Left lung (tissue), 10 donors: ENCODE results near the gene FANCC. TPM values are rescaled to one million over a fixed set of nuclear protein-coding genes. Genes with fewer than 3 reads are reported as not detected.

Experiments
- ATAC-seq: fragments of 200-7000 bp; cut with Tn5 transposase; one replicate; pipeline ENCODE4 v1.9.1; 2020; ENCODE audit warnings: moderate library complexity
- DNase-seq, 4 donors: peaks; one replicate each; pipeline ENCODE4 v3.0.0-alpha.2; 2013 to 2020
- H3K27ac ChIP-seq, 2 donors: fragments of 200-600 bp; sonication (generic) in 1 of 2; one replicate each; pipeline versions ENCODE4 v1.5.0 to v1.8.0; 2020 to 2021
- H3K27me3 ChIP-seq, 2 donors: fragments of 200-600 bp; sonication (generic) in 1 of 2; one replicate each; pipeline versions ENCODE4 v1.5.0 to v1.8.0; 2020 to 2021
- H3K36me3 ChIP-seq, 2 donors: fragments of 200-600 bp; sonication (generic) in 1 of 2; one replicate each; pipeline versions ENCODE4 v1.5.0 to v1.8.0; 2020 to 2021
- H3K4me1 ChIP-seq, 2 donors: fragments of 200-600 bp; one replicate each; pipeline ENCODE4 v1.8.0; 2021
- H3K4me3 ChIP-seq, 2 donors: fragments of 200-600 bp; sonication (generic) in 1 of 2; one replicate each; pipeline versions ENCODE4 v1.5.0 to v1.8.0; 2020 to 2021; ENCODE audit warnings: mild to moderate bottlenecking in 1 of 2
- H3K9me3 ChIP-seq, 2 donors: fragments of 200-600 bp; sonication (generic) in 1 of 2; one replicate each; pipeline versions ENCODE4 v1.5.0 to v1.8.0; 2020 to 2021
- intact Hi-C, 2 donors: fragments of 100-400 bp; cut with DNase I; formaldehyde crosslinking; loops; one replicate each; pipeline versions ENCODE4 v1.11.2 to v1.14.2; 2022
- polyA plus RNA-seq, 6 donors: library from polyadenylated mRNA; unstranded; fragments of 120-200 nt; gene quantifications; one replicate each; pipeline ENCODE4 v1.2.1, GENCODE V29; 2013; ENCODE audit not compliant: insufficient read length in 6 of 6
- total RNA-seq, 2 donors: library from RNA; stranded (reverse); fragmentation: NEBNext Ultra II Directional; extraction: Animal tissue kit (Norgen Biotek cat#: 25700); gene quantifications; one replicate each; pipeline ENCODE4 v1.2.1, GENCODE V29; 2021
- TF ChIP-seq, protein P1 (sequence below), 2 donors: fragments of 200-600 bp; sonication (generic) in 1 of 2; IDR thresholded peaks; one replicate each; pipeline versions ENCODE4 v1.5.0 to v1.8.0; 2021; ENCODE audit warnings: antibody characterized with exemption in 2 of 2
- donor health status: DM: no; HTN: yes; CAD: no.
- donor health status: DM: no; HTN: no; CAD: no.

The FANCC gene
- total and polyA plus RNA-seq, 8 donors: 11.5 to 27.4 (median 25.7) TPM

DNA sequence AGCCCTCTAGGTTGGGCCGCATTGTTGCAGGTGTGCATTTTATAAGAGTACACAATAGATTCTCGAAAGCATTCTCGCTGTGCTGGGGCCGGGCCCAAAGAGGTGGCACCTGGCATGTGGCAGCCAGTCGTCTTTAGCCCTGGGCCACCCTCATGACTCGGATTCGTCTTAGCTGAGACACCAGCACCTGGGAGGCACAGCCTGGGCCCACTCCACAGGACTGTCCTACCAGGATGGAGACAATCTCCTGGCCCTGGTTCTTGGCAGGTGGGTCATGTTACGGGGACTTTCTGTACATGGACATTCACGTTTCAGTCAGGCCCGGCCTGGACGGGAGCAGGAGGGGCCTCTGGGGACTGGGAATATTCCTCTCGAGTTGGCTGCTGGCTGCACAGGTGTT, 212.5 kb downstream of the FANCC start:
- H3K27ac ChIP-seq: no peak overlapping the region
- TF ChIP-seq, protein P1, sequence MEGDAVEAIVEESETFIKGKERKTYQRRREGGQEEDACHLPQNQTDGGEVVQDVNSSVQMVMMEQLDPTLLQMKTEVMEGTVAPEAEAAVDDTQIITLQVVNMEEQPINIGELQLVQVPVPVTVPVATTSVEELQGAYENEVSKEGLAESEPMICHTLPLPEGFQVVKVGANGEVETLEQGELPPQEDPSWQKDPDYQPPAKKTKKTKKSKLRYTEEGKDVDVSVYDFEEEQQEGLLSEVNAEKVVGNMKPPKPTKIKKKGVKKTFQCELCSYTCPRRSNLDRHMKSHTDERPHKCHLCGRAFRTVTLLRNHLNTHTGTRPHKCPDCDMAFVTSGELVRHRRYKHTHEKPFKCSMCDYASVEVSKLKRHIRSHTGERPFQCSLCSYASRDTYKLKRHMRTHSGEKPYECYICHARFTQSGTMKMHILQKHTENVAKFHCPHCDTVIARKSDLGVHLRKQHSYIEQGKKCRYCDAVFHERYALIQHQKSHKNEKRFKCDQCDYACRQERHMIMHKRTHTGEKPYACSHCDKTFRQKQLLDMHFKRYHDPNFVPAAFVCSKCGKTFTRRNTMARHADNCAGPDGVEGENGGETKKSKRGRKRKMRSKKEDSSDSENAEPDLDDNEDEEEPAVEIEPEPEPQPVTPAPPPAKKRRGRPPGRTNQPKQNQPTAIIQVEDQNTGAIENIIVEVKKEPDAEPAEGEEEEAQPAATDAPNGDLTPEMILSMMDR (IDR thresholded peaks at IDR 0.05): no peak
- ATAC-seq (no peak), DNase-seq (no peak)
- no peaks in the 10 kb centered on the region for H3K9me3 ChIP-seq
- H3K27me3 ChIP-seq: no peaks in the 10 kb centered on the region
- no peak overlapping the region for H3K4me3 ChIP-seq
- H3K36me3 ChIP-seq: peaks cover 0 to 68% of the 10 kb centered on the region in 2 donors
- intact Hi-C loops: no loop called here
- no peaks in the 10 kb centered on the region for H3K4me1 ChIP-seq

DNA sequence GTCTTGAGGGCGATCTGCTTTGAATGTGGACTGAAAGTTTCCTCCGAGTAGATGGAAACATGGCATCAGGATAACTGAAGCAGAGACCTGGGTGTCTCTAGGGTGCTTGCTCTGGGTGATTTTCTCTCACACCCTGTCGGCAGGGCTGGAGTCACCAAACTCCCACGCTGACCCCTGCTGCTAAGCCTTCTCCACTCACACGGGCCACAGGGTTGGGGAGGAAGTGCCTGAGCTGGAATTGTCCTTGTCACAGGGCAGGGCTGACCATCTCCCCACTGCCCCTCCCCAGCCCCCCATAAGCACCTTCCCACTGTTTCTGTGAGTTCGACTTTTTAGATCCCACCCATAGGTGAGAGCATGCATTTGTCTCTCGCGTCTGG, 212.9 kb downstream of the FANCC start:
- no peaks in the 10 kb centered on the region for H3K4me1 ChIP-seq
- DNase-seq: no peak
- intact Hi-C loops: no loop called here
- H3K27me3 ChIP-seq: no peaks in the 10 kb centered on the region
- H3K27ac ChIP-seq: no peak overlapping the region
- H3K4me3 ChIP-seq: no peak overlapping the region
- H3K36me3 ChIP-seq: peaks cover 0 to 68% of the 10 kb centered on the region in 2 donors
- no peaks in the 10 kb centered on the region for H3K9me3 ChIP-seq
- TF ChIP-seq, protein P1 (IDR thresholded peaks at IDR 0.05): no peak
- no peak for ATAC-seq

DNA sequence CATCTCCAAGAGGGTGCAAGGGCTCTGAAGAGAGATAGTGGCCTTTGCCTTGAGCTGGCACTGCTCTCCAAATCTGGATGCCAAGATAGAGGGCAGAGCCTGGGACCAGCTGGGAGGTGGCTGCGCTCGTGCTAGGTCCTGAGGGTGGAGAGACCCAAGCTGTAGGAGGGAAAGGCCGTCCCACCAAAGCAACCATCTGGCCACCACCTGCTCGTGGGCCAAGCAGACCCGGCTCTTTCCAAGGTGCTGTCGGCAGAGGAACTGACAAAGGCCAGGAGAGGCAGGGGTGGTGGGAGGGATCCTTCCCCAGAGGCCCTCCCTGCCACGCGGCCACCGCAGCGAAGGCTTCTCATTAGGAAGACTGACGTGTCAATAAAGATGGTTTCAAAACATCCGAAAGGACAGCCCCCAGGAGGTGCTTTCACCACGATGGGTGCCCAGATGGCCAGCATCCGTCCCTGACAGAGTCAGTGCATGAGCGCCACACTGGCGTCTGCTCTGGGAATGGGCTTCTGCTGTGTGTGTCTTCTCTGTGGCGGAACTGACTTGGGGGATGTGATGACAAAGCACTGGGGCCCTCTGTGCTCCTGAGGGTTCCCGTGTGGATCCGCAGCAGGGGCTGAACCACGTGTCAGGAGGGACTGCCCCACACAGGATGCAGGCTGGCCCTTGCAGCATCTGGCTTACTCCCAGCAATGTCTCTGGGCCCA, 213.5 kb downstream of the FANCC start:
- ATAC-seq (no peak), DNase-seq (no peak)
- Histone ChIP-seq H3K4me3 (no peak overlapping the region), H3K27ac (no peak overlapping the region), H3K4me1 (no peaks in the 10 kb centered on the region), H3K36me3 (peaks cover 0 to 67% of the 10 kb centered on the region in 2 donors), H3K9me3 (no peaks in the 10 kb centered on the region), H3K27me3 (no peaks in the 10 kb centered on the region)
- intact Hi-C loops: no loop called here
- TF ChIP-seq, protein P1 (IDR thresholded peaks at IDR 0.05): no peak

DNA sequence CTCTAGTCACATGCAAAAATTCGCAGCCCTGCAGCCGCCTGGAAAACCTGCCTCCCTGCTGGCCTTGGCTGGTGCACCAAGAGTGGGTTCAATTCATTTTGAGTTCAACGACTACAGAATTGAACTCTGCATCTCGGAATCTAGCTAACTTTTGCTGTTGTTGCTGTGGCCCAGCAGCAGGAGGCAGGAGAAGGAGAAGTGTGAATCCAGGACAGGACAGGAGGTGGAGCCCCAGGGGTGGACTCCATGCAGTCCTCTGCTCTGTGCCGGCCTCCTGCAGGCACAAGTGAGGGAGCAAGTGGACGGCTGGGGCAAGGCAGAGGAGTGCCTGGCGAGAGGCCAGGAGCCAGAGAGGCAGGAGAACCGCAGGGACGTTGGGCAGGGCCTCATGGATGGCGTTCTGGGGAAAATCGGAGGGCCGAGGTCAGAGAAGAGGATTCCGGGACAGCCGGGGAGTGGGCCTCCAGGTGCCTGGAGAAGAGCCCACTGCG, 214.2 kb downstream of the FANCC start:
- Histone ChIP-seq H3K27me3 (no peaks in the 10 kb centered on the region), H3K9me3 (no peaks in the 10 kb centered on the region), H3K4me3 (no peak overlapping the region), H3K27ac (no peak overlapping the region), H3K36me3 (peaks cover 0 to 67% of the 10 kb centered on the region in 2 donors), H3K4me1 (no peaks in the 10 kb centered on the region)
- peak in 1 of 4 donors; percentile 76 for DNase-seq
- TF ChIP-seq, protein P1 (IDR thresholded peaks at IDR 0.05): no peak
- intact Hi-C loops: no loop called here
- peak; percentile 34 for ATAC-seq

DNA sequence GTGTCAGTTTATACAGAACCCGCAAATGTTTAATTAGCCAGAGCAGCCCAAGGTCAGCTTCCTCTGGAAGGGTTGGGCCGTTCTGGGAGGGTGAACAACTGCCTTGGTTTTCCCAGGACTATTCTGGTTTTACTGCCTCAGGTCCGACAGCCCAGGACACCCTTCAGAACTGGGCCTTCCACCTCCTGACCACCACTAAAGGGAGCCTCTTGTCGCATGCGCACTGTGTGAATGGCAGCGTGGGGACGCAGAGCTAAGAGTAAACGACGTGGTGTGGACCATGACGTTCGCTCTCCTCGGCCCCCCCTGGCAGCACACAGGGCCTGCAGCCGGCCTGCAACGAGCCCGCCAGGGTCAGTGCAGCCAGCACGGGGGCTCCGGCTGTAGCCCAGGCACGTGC, 214.9 kb downstream of the FANCC start:
- Histone ChIP-seq H3K36me3 (peaks cover 0 to 62% of the 10 kb centered on the region in 2 donors), H3K4me3 (no peak overlapping the region), H3K9me3 (no peaks in the 10 kb centered on the region), H3K4me1 (no peaks in the 10 kb centered on the region), H3K27me3 (no peaks in the 10 kb centered on the region), H3K27ac (no peak overlapping the region)
- DNase-seq (no peak), ATAC-seq (no peak)
- intact Hi-C loops: no loop called here
- TF ChIP-seq, protein P1 (IDR thresholded peaks at IDR 0.05): no peak
